ENCODE results near the gene CYB561D2.

DNA sequence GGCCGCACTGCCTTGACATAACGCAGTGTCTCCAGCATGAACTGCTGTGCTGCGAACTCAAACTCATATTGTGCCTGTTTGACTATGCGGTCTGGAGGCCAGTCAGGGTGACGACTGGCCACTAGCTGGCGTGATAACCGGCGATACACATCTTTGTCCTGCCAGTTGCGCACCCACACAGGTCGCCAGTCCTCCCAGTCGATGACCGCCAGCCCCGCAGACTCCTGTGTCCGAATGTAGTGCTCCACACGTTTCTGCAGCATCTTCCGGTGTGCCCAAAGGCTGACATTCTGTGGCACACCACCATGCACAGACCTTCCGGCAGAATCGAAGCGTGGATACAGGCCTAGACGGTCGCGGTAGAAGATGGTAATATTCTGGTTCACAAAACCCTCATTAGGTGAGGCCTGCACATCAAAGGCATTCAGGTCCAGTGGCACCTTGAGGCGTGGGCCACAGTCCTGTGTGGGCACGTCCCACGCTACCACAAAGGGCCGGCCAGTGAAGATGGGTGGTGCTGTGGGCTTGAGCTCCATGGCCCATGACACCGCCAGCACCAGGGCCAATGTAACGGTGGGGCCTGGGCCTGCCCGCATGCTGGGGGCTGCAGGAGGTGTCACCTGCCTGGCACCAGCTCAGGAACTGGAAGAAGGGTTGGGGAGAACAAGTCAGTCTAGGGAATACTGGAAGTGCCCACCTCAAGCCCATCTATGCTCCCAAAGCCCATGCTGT is 30.6 kb upstream of the CYB561D2 start:
- TF ChIP-seq, protein P1, sequence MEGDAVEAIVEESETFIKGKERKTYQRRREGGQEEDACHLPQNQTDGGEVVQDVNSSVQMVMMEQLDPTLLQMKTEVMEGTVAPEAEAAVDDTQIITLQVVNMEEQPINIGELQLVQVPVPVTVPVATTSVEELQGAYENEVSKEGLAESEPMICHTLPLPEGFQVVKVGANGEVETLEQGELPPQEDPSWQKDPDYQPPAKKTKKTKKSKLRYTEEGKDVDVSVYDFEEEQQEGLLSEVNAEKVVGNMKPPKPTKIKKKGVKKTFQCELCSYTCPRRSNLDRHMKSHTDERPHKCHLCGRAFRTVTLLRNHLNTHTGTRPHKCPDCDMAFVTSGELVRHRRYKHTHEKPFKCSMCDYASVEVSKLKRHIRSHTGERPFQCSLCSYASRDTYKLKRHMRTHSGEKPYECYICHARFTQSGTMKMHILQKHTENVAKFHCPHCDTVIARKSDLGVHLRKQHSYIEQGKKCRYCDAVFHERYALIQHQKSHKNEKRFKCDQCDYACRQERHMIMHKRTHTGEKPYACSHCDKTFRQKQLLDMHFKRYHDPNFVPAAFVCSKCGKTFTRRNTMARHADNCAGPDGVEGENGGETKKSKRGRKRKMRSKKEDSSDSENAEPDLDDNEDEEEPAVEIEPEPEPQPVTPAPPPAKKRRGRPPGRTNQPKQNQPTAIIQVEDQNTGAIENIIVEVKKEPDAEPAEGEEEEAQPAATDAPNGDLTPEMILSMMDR (IDR thresholded peaks at IDR 0.05): no peak
- TF ChIP-seq POLR2A (IDR thresholded peaks at IDR 0.05; ENCODE audit: low read depth) (no peak), EP300 (IDR thresholded peaks at IDR 0.05) (no peak)

Measured in esophagus muscularis mucosa (tissue), 4 donors.